NCI-H82 (cell line): Measurements from ENCODE around the gene UPP1.
A peak's percentile ranks its signal among the peaks of the same experiment; 100 is the strongest.
"Not testable (repeated sequence)": the region's sequence is repeated elsewhere in the genome, so short reads cannot be mapped to it uniquely, and the experiment has no call there.

Experiments used
- DNase-seq: peaks from one replicate; lab custom pipeline; 2025; lab: John Stamatoyannopoulos, UW

The UPP1 gene

DNA sequence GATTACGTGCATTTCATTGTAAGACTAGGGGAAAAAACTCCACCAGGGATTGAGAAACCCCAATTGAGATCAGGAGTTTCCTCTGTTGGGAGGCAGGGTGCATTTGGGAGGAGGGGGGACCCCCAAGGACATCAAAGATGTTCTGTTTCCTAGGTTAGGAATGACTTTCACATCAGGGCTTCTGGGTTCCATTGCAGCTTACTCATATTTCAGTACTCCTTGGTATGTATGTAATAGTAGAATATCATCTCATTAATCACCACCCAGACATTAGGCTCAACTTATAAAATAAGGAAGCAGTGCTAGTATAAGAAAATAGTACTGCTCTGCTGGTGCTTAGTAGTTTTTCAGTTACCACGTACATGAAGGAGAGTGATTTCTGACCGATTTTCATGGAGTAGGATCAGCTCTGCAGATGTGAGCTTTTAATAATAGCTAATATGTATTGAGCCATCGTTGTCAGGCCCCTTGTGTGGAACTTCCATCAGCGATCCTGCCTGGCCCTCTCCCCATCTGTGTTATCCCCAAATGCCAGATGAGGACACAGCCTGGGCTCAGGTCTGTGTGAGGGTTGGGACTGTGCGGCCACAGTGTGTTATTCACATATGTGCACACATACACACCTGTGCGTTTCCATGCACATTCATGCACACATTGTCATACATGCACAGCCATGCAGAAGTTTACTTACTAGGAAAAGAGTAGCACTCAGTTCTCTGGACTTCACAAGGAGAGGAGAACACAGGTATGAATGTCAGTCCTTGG lies 23.5 kb downstream of the UPP1 start:
- DNase-seq: no peak

DNA sequence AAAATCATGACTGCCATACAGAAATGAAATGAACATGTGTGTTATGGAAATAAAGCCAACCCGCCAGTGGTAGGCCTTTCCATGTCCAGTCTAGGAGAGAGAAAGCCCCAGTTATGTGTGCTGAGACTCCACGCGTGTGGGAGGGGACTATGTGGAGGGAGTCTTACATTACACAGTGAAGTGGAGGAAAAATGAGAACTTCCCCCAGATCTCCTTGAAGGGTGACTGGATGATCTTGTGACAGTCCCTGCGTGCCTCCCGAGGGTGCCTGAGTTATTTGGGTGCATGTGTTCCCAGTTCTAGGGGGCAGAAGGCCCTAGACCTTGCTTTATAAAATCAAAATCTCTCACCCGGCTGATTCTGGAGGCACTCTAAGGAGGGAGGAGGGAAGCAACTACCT lies 24.2 kb downstream of the UPP1 start:
- DNase-seq: no peak

GRCh38 chr7:48114115-48114514 lies 25.1 kb downstream of the UPP1 start:
- no peak for DNase-seq

DNA sequence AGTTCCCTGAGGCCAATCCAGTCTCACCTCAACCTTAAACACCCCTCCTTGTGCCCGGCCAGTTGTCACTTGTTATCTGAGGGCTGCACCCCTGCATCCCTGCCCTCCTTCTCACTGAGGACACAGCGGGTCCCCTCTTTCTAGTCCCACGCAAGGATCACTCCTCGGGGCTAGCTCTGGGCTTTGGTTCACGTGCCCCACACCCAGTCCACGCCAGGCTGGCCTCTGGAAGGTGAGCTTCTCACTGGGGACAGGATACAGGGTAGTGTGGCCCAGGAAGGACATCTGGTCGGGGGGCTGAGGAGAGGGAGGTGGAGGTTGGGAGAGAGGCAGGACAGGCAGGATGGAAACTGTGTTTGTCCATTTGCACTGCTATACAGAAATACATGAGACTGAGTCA lies 25.5 kb downstream of the UPP1 start:
- DNase-seq: no peak

DNA sequence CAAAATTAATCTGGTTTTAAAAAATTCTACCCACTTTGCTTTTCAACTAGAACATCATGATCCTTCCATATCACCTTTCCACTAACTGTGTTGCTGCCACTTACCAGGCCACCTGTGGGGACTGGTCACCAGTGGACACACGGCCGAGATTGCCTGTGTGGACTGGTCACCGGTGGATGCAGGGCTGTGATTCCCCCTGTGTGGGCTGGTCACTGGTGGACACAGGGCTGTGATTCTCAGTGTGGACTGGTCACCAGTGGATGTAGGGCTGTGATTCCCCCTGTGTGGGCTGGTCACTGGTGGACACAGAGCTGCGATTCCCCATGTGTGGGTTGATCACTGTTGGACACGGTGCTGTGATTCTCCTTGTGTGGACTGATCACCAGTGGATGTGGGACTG lies 27.0 kb downstream of the UPP1 start:
- no peak for DNase-seq

GRCh38 chr7:48118041-48118440 lies 29.0 kb downstream of the UPP1 start:
- no peak for DNase-seq

- DNase-seq: not testable (repeated sequence)
These were observed 31.5 kb downstream of the UPP1 start for GRCh38 chr7:48120536-48120935.

GRCh38 chr7:48126037-48126436 lies 37.0 kb downstream of the UPP1 start:
- no peak for DNase-seq

GRCh38 chr7:48130658-48131108 lies 41.6 kb downstream of the UPP1 start:
- no peak for DNase-seq

GRCh38 chr7:48132792-48133191 lies 43.7 kb downstream of the UPP1 start:
- no peak for DNase-seq

- peak; percentile 23 for DNase-seq
These were observed 50.4 kb downstream of the UPP1 start for GRCh38 chr7:48139459-48139858.

GRCh38 chr7:48140001-48140681 lies 51.1 kb downstream of the UPP1 start:
- no peak for DNase-seq

GRCh38 chr7:48141521-48141920 lies 52.5 kb downstream of the UPP1 start:
- no peak for DNase-seq

DNA sequence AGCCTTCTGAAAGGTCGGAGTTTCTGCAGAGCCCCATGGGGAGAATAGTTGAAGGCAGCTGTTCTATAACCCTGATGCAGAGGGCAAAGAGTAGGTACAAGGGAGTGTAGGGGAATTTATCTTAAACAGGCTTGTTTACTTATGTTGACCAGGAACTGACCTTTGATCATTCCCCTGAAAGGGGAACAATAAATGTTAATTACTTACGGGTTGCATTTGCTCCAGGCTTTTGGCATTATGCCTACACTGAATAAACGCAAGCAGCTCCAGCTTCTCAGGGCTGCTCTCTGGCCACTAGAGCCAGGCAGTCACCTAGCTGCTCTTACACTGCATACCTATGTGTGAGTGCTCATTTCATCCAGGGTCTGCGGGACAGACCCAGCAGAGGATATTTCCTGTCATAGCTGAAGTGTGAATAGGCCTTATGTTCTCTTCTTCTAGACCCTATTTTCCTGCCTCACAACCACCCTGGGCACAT lies 55.3 kb downstream of the UPP1 start:
- no peak for DNase-seq

DNA sequence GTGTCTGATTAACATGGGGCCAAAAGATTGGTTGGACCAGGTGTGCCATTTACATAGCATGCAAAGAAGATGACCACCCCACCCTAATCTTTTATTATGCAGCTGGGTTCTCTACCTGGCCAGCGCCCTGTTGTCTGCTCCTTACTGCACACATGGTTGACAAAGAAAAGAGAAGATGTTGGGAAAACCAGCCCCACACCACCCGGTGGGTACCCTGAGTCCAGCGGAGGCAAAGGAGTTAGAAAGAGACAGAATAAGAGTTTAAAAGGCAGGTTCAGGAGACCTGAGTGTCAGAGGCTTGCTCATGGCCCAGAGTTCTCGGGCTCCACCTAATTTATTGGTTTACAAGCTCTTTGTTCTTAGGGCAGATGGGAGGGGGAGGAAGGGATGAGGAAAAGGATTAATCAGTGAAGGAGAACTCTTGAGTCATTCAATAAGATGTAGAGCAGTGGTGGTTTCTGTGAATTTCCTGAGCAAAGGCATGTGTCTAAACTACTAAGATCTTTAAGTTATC lies 58.1 kb downstream of the UPP1 start:
- DNase-seq: peak; percentile 42

GRCh38 chr7:48147690-48148089 lies 58.6 kb downstream of the UPP1 start:
- DNase-seq: not testable (repeated sequence)

GRCh38 chr7:48148311-48148710 lies 59.2 kb downstream of the UPP1 start:
- DNase-seq: no peak

- no peak for DNase-seq
These were observed 60.0 kb downstream of the UPP1 start for GRCh38 chr7:48149058-48149457.

DNA sequence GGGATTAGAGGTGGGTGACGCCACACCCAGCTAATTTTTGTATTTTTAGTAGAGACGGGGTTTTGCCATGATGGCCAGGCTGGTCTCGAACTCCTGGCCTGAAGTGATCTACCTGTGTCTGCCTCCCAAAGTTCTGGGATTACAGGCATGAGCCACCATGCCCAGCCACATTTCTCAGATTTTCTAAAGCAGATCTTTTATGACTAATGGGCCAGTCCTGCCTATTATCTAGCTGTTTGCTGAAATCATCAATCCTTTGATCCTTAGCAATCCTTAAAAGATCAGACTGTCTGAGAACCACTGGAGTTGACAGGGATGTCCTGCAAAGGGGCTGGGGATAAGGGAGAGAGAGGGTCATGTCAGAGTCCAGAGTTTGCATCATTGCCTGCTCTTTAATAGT lies 61.0 kb downstream of the UPP1 start:
- no peak for DNase-seq

GRCh38 chr7:48154792-48155413 lies 65.8 kb downstream of the UPP1 start:
- peak; percentile 31 for DNase-seq
